ENCODE data around the gene WWOX. TPM values are rescaled to one million over a fixed set of nuclear protein-coding genes. Genes with fewer than 3 reads are reported as not detected.

WWOX gene
- total and polyA plus RNA-seq, 3 donors from 2014 or later, result 20.6 to 76.7 (median 64.1) TPM

DNA sequence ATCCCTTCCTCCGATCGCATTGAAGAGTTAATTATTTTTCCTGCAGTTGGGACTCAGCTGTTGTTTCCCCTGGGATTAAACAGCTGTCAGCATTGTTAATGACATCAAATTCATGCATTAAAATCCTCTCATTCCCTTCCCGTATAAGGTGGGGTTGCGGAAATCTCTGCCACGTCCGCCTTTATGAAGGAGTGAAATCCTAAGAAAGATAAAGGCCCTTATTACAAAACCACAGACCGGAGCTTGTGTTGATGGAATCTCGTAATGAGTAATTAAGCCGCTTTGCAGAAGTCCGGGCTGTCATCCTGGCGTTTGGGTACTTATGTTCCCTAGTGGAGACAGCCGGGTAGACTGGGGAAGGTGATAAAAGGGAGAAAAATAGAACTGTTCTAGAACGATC lies 873.5 kb downstream of the WWOX start:
- H3K36me3 ChIP-seq (ENCODE audit: low read depth, missing control alignments), result no peaks in the 10 kb centered on the region
- DNase-seq, result no peak
- H3K27me3 ChIP-seq, result no peaks in the 10 kb centered on the region
- intact Hi-C loops (cut with DNase I; ENCODE audit: low total_unique reads), result no loop called here
- H3K27ac ChIP-seq, result no peak overlapping the region
- no peaks in the 10 kb centered on the region for H3K4me1 ChIP-seq
- no peaks in the 10 kb centered on the region for H3K9me3 ChIP-seq
- WGBS, 2 donors, result 57 to 62% methylated on average over 13 of the region's 13 CpGs
- no peak overlapping the region for H3K4me3 ChIP-seq
- no peak for TF ChIP-seq POLR2A (IDR thresholded peaks at IDR 0.05)
- TF ChIP-seq, protein P1, sequence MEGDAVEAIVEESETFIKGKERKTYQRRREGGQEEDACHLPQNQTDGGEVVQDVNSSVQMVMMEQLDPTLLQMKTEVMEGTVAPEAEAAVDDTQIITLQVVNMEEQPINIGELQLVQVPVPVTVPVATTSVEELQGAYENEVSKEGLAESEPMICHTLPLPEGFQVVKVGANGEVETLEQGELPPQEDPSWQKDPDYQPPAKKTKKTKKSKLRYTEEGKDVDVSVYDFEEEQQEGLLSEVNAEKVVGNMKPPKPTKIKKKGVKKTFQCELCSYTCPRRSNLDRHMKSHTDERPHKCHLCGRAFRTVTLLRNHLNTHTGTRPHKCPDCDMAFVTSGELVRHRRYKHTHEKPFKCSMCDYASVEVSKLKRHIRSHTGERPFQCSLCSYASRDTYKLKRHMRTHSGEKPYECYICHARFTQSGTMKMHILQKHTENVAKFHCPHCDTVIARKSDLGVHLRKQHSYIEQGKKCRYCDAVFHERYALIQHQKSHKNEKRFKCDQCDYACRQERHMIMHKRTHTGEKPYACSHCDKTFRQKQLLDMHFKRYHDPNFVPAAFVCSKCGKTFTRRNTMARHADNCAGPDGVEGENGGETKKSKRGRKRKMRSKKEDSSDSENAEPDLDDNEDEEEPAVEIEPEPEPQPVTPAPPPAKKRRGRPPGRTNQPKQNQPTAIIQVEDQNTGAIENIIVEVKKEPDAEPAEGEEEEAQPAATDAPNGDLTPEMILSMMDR (IDR thresholded peaks at IDR 0.05), result no peak

DNA sequence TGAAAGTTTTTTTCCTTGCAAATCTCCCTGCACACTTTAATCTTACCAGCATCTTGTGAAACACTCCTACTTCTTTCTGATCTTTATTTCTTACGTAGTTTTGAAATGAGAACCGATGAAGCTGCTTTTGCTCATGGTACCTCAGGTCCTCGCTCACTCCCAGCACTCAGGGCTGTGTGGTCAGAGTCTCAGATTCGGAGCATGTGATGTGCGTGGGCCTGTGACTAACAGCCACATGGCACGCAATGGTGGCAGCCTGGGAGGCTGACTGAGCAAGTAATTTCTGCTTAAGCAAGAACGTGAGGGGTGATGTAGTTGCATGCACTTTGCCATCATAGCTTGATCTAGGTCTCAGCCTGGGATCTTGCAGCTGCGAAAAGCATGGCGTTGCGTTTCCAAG lies 876.8 kb downstream of the WWOX start:
- intact Hi-C loops (cut with DNase I; ENCODE audit: low total_unique reads), result no loop called here
- no peaks in the 10 kb centered on the region for H3K9me3 ChIP-seq
- no peaks in the 10 kb centered on the region for H3K36me3 ChIP-seq (ENCODE audit: low read depth, missing control alignments)
- no peak overlapping the region for H3K27ac ChIP-seq
- no peak overlapping the region for H3K4me3 ChIP-seq
- TF ChIP-seq, protein P1 (IDR thresholded peaks at IDR 0.05), result no peak
- TF ChIP-seq POLR2A (IDR thresholded peaks at IDR 0.05), result no peak
- H3K27me3 ChIP-seq, result no peaks in the 10 kb centered on the region
- H3K4me1 ChIP-seq, result no peaks in the 10 kb centered on the region
- WGBS, 2 donors, result 96% methylated on average over 10 of the region's 10 CpGs
- DNase-seq, result no peak

DNA sequence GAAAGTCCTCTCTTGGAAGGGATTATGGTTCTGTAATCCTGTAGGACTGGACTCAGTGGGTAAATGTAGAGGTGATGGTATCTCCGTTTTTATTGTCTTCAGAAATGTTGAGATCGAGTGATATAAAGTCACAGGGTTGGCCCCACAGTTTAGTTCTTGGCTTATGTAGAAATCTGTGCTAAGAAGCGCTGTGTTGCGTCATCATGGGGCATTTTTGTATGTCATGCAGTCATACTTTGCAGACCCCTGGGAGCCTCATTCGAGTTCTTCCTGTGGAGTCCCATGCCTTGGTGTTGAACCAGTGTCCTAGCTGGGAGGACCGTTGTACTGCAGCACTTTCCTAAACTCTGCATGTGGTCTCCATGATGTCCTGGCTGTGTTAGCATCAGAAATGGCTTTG lies 881.4 kb downstream of the WWOX start:
- WGBS, 2 donors, result 89 to 94% methylated on average over 6 of the region's 6 CpGs

DNA sequence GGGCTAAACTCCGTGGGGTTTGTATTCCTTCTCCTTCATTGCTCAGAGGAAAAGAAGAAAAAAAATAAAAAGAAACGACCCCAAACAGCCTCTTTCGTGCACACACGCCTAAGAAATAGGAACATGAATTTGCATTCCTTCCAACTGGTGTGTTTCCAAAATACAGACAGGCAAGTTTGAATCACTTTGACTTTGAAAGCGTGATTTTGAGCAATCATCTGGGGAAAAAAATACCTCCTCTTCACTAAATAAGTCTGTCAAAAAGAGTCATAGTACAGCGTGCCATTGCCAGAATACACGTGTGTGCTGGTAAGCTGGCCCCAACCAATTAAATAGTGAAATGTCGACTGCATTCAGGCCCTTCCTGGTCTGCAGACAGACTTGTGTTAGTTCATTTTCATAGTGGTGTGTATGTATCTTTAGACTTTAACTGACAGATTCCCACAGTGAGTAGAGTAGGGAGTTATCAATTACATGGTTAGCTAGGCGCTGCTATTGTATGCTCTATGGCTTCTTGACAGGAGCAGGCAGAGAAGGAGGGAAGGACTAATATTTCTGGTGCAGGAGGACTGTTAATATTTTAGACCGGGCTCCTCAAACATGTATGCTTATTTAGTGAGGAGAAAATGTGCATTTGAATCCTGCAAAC lies 882.8 kb downstream of the WWOX start:
- H3K27me3 ChIP-seq, result no peaks in the 10 kb centered on the region
- intact Hi-C loops (cut with DNase I; ENCODE audit: low total_unique reads), result no loop called here
- peaks cover 6% of the 10 kb centered on the region for H3K4me1 ChIP-seq
- H3K9me3 ChIP-seq, result no peaks in the 10 kb centered on the region
- no peak for TF ChIP-seq POLR2A (IDR thresholded peaks at IDR 0.05)
- TF ChIP-seq, protein P1 (IDR thresholded peaks at IDR 0.05), result no peak
- no peak for DNase-seq
- no peak overlapping the region for H3K4me3 ChIP-seq
- H3K27ac ChIP-seq, result no peak overlapping the region
- 54 to 55% methylated on average over 10 of the region's 10 CpGs for WGBS, 2 donors
- no peaks in the 10 kb centered on the region for H3K36me3 ChIP-seq (ENCODE audit: low read depth, missing control alignments)

More for the DNA sequence above, 881.4 kb downstream of the WWOX start:
- Histone ChIP-seq H3K4me3 (no peak overlapping the region), H3K27ac (no peak overlapping the region), H3K36me3 (ENCODE audit: low read depth, missing control alignments) (no peaks in the 10 kb centered on the region), H3K27me3 (no peaks in the 10 kb centered on the region), H3K9me3 (no peaks in the 10 kb centered on the region), H3K4me1 (peaks cover 6% of the 10 kb centered on the region)
- intact Hi-C loops (cut with DNase I; ENCODE audit: low total_unique reads), result no loop called here
- DNase-seq, result no peak
- no peak for TF ChIP-seq POLR2A (IDR thresholded peaks at IDR 0.05)
- TF ChIP-seq, protein P1 (IDR thresholded peaks at IDR 0.05), result no peak

DNA sequence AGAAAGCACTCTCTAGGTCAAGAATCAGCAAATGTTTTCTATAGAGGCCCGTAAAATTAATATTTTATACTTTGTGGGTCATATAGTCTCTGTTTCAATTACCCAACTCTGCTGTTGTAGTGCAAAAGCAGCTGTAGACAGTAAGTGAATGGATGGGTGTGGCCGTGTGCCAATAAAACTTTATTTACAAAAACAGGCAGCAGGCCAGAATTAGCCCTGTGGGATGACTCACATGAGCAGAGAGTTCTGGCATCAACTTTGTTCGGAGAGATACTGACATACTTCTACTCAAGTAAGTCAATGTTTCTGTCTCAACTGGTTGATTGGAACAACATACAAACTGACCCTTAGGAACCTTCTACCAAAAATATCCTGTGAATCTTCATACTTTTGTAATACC lies 884.9 kb downstream of the WWOX start:
- WGBS, 2 donors, result 86 to 87% methylated on average over 3 of the region's 3 CpGs
- Histone ChIP-seq H3K9me3 (no peaks in the 10 kb centered on the region), H3K27ac (no peak overlapping the region), H3K4me1 (peaks cover 6% of the 10 kb centered on the region), H3K4me3 (no peak overlapping the region), H3K36me3 (ENCODE audit: low read depth, missing control alignments) (no peaks in the 10 kb centered on the region), H3K27me3 (no peaks in the 10 kb centered on the region)
- DNase-seq, result no peak
- intact Hi-C loops (cut with DNase I; ENCODE audit: low total_unique reads), result no loop called here
- TF ChIP-seq, protein P1 (IDR thresholded peaks at IDR 0.05), result no peak
- TF ChIP-seq POLR2A (IDR thresholded peaks at IDR 0.05), result no peak
